H9 (cell line): Measurements from ENCODE around the gene AIPL1. TPM values are rescaled to one million over a fixed set of nuclear protein-coding genes. Genes with fewer than 3 reads are reported as not detected.

Experiments
- DNase-seq: peaks from one replicate; pipeline ENCODE4 v3.0.0-alpha.2; 2017
- H2AFZ ChIP-seq: one replicate; pipeline ENCODE4 v1.6.1; 2013; ENCODE audit warnings: mild to moderate bottlenecking, low read length, control low read depth, moderate library complexity
- H2AK5ac ChIP-seq: 2 replicates; pipeline ENCODE4 v1.6.1; 2013; ENCODE audit warnings: low read length, control low read depth, mixed read lengths; ENCODE audit not compliant: insufficient read length
- H2BK120ac ChIP-seq: one replicate; pipeline ENCODE4 v1.6.1; 2013; ENCODE audit warnings: low read depth, mild to moderate bottlenecking, low read length, control low read depth, inconsistent platforms; ENCODE audit not compliant: poor library complexity, severe bottlenecking
- H2BK12ac ChIP-seq: 2 replicates; pipeline ENCODE4 v1.6.1; 2013; ENCODE audit warnings: low read length, control low read depth, mixed read lengths, low read depth; ENCODE audit not compliant: insufficient read length
- H2BK15ac ChIP-seq: 2 replicates; pipeline ENCODE4 v1.6.1; 2013; ENCODE audit warnings: low read depth, low read length, control low read depth
- H2BK20ac ChIP-seq: one replicate; pipeline ENCODE4 v1.6.1; 2013; ENCODE audit warnings: low read depth, mild to moderate bottlenecking, low read length, control low read depth, inconsistent platforms; ENCODE audit not compliant: poor library complexity, severe bottlenecking
- H2BK5ac ChIP-seq: 2 replicates; pipeline ENCODE4 v1.6.1; 2013; ENCODE audit warnings: low read length, control low read depth, mixed read lengths; ENCODE audit not compliant: insufficient read length
- H3K14ac ChIP-seq: 2 replicates; pipeline ENCODE4 v1.6.1; 2013; ENCODE audit warnings: low read length, control low read depth; ENCODE audit not compliant: insufficient read depth
- H3K18ac ChIP-seq: 2 replicates; pipeline ENCODE4 v1.6.1; 2013; ENCODE audit warnings: low read depth, mild to moderate bottlenecking, mixed read lengths, low read length, control low read depth; ENCODE audit not compliant: insufficient read length
- H3K23ac ChIP-seq: 2 replicates; pipeline ENCODE4 v1.6.1; 2013; ENCODE audit warnings: low read length, control low read depth, mixed read lengths, low read depth; ENCODE audit not compliant: insufficient read length
- H3K23me2 ChIP-seq: 2 replicates; pipeline ENCODE4 v1.6.1; 2013; ENCODE audit warnings: low read depth, mild to moderate bottlenecking, mixed read lengths, low read length, control low read depth; ENCODE audit not compliant: insufficient read length, poor library complexity, severe bottlenecking
- H3K27ac ChIP-seq: 2 replicates; pipeline ENCODE4 v1.5.1; 2013; ENCODE audit warnings: low read length, control low read depth, mixed read lengths, low read depth; ENCODE audit not compliant: insufficient read length
- H3K27me3 ChIP-seq: 2 replicates; pipeline ENCODE4 v1.6.1; 2013; ENCODE audit warnings: low read length, control low read depth, inconsistent platforms; ENCODE audit not compliant: insufficient read depth
- H3K4ac ChIP-seq: 2 replicates; pipeline ENCODE4 v1.6.1; 2013; ENCODE audit warnings: low read depth, mild to moderate bottlenecking, control low read depth, inconsistent platforms, low read length, moderate library complexity
- H3K4me1 ChIP-seq: 2 replicates; pipeline ENCODE4 v1.6.1; 2013; ENCODE audit warnings: low read length, control low read depth, inconsistent platforms; ENCODE audit not compliant: insufficient read depth
- H3K4me2 ChIP-seq: 2 replicates; pipeline ENCODE4 v1.6.1; 2013; ENCODE audit warnings: low read length, control low read depth, mixed read lengths; ENCODE audit not compliant: insufficient read length, insufficient read depth
- H3K56ac ChIP-seq: 2 replicates; pipeline ENCODE4 v1.6.1; 2013; ENCODE audit warnings: low read depth, mild to moderate bottlenecking, mixed read lengths, low read length, control low read depth; ENCODE audit not compliant: insufficient read length
- H3K79me1 ChIP-seq: 2 replicates; pipeline ENCODE4 v1.6.1; 2013; ENCODE audit warnings: low read depth, mild to moderate bottlenecking, moderate library complexity, low read length, control low read depth, inconsistent platforms; ENCODE audit not compliant: insufficient read depth, poor library complexity, severe bottlenecking
- H3K79me2 ChIP-seq: 2 replicates; pipeline ENCODE4 v1.6.1; 2013; ENCODE audit warnings: low read length, control low read depth, inconsistent platforms; ENCODE audit not compliant: insufficient read depth
- H3K9ac ChIP-seq: 2 replicates; pipeline ENCODE4 v1.6.1; 2013; ENCODE audit warnings: low read length, control low read depth, mixed read lengths; ENCODE audit not compliant: insufficient read length; ENCODE audit errors: extremely low read depth
- H3K9me3 ChIP-seq: one replicate; pipeline ENCODE4 v1.6.1; 2013; ENCODE audit warnings: low read depth, low read length, inconsistent platforms; ENCODE audit not compliant: control insufficient read depth
- H3T11ph ChIP-seq: one replicate; pipeline ENCODE4 v1.6.1; 2013; ENCODE audit warnings: mild to moderate bottlenecking, low read length, control low read depth, inconsistent platforms
- H4K20me1 ChIP-seq: one replicate; pipeline ENCODE4 v1.6.1; 2013; ENCODE audit not compliant: control insufficient read depth, insufficient read length, insufficient read depth
- H4K5ac ChIP-seq: 2 replicates; pipeline ENCODE4 v1.6.1; 2013; ENCODE audit warnings: low read depth, mild to moderate bottlenecking, mixed read lengths, low read length, control low read depth; ENCODE audit not compliant: insufficient read length
- H4K8ac ChIP-seq: replicated peaks from 2 replicates; pipeline ENCODE4 v1.6.1; 2013; ENCODE audit warnings: low read length, control low read depth, mixed read lengths, low read depth; ENCODE audit not compliant: insufficient read length
- H4K91ac ChIP-seq: 2 replicates; pipeline ENCODE4 v1.6.1; 2013; ENCODE audit warnings: low read depth, mild to moderate bottlenecking, moderate library complexity, mixed read lengths, low read length, control low read depth; ENCODE audit not compliant: insufficient read length
- H3K27ac Mint-ChIP-seq, 3 experiments: 2 replicates in 2 of 3; 3 replicates in 1 of 3; pipeline ENCODE4 v1.8.0; 2020 to 2021; ENCODE audit warnings: mixed read lengths in 3 of 3, mild to moderate bottlenecking in 1 of 3, moderate library complexity in 1 of 3
- H3K27me3 Mint-ChIP-seq: 2 replicates; pipeline ENCODE4 v1.8.0; 2021; ENCODE audit warnings: low read depth, mild to moderate bottlenecking, moderate library complexity, mixed read lengths
- H3K36me3 Mint-ChIP-seq, 3 experiments: 2 replicates in 2 of 3; 3 replicates in 1 of 3; pipeline ENCODE4 v1.8.0; 2020 to 2021; ENCODE audit warnings: low read depth in 3 of 3, mixed read lengths in 3 of 3; ENCODE audit not compliant: insufficient read depth in 1 of 3
- H3K4me1 Mint-ChIP-seq, 2 experiments: 2 replicates each; pipeline ENCODE4 v1.8.0; 2020; ENCODE audit warnings: mixed read lengths in 2 of 2
- H3K4me3 Mint-ChIP-seq, 2 experiments: 2 replicates in 1 of 2; 3 replicates in 1 of 2; pipeline ENCODE4 v1.8.0; 2020 to 2021; ENCODE audit warnings: mild to moderate bottlenecking in 2 of 2, mixed read lengths in 2 of 2, moderate library complexity in 1 of 2
- H3K9me3 Mint-ChIP-seq, 2 experiments: 2 replicates in 1 of 2; 3 replicates in 1 of 2; pipeline ENCODE4 v1.8.0; 2020; ENCODE audit warnings: mild to moderate bottlenecking in 2 of 2, mixed read lengths in 2 of 2, moderate library complexity in 1 of 2
- WGBS: extraction: QIAGEN DNeasy Blood & Tissue Kit; methylation state at CpG from one replicate; pipeline ENCODE4 v1.1.7; 2013; ENCODE audit warnings: missing lambda C conversion rate, low lambda C conversion rate, mixed read lengths; ENCODE audit not compliant: insufficient read length; ENCODE audit errors: extremely low coverage; 5-methylcytosine and 5-hydroxymethylcytosine counted together
- total RNA-seq: library from RNA; stranded (reverse); gene quantifications from 2 replicates; pipeline ENCODE4 v1.2.1, GENCODE V29; 2021
- TF ChIP-seq, protein P1 (sequence below): fragments of 200-600 bp; sonication (generic); conservative IDR thresholded peaks from 3 replicates; pipeline ENCODE4 v1.8.0; 2021; ENCODE audit warnings: antibody characterized with exemption, mild to moderate bottlenecking

AIPL1 gene
- total RNA-seq, 1 experiment from 2014 or later: 0.57 TPM

GRCh38 chr17:6413065-6413464 is 21.9 kb downstream of the AIPL1 start:
- no CpG with 5 or more reads among the region's 1 CpG for WGBS

More at GRCh38 chr17:6413065-6413464, 21.9 kb downstream of the AIPL1 start:
- Histone ChIP-seq H2AFZ (no peak overlapping the region), H2BK15ac (no peak overlapping the region), H2BK120ac (no peak overlapping the region), H3K27me3 (no peaks in the 10 kb centered on the region), H3K4ac (no peak overlapping the region), H3K23ac (no peak overlapping the region), H3K4me1 (no peaks in the 10 kb centered on the region), H3K56ac (no peak overlapping the region), H4K5ac (no peak overlapping the region), H3K9ac (no peak overlapping the region), H3K23me2 (no peaks in the 10 kb centered on the region), H2BK12ac (no peak overlapping the region), H3K79me2 (no peaks in the 10 kb centered on the region), H2AK5ac (no peak overlapping the region), H4K91ac (no peak overlapping the region), H3K14ac (no peak overlapping the region), H2BK5ac (no peak overlapping the region), H3K18ac (no peak overlapping the region), H3K27ac (no peak overlapping the region), H3T11ph (no peak overlapping the region), H3K4me2 (no peak overlapping the region), H3K9me3 (no peaks in the 10 kb centered on the region), H2BK20ac (no peak overlapping the region), H3K79me1 (no peaks in the 10 kb centered on the region), H4K8ac (no peak overlapping the region), H4K20me1 (no peaks in the 10 kb centered on the region)
- Mint-ChIP-seq H3K9me3 (no peaks in the 10 kb centered on the region), H3K36me3 (no peaks in the 10 kb centered on the region), H3K27me3 (no peaks in the 10 kb centered on the region; the same call in 1 of the 2 replicates), H3K27ac (no peak overlapping the region), H3K4me3 (no peak overlapping the region), H3K4me1 (peaks cover 7 to 15% of the 10 kb centered on the region in 2 experiments)
- TF ChIP-seq, protein P1, sequence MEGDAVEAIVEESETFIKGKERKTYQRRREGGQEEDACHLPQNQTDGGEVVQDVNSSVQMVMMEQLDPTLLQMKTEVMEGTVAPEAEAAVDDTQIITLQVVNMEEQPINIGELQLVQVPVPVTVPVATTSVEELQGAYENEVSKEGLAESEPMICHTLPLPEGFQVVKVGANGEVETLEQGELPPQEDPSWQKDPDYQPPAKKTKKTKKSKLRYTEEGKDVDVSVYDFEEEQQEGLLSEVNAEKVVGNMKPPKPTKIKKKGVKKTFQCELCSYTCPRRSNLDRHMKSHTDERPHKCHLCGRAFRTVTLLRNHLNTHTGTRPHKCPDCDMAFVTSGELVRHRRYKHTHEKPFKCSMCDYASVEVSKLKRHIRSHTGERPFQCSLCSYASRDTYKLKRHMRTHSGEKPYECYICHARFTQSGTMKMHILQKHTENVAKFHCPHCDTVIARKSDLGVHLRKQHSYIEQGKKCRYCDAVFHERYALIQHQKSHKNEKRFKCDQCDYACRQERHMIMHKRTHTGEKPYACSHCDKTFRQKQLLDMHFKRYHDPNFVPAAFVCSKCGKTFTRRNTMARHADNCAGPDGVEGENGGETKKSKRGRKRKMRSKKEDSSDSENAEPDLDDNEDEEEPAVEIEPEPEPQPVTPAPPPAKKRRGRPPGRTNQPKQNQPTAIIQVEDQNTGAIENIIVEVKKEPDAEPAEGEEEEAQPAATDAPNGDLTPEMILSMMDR: peak; percentile 69
- no peak for DNase-seq
